Karpas-422 (cell line): ENCODE data around the gene AFG3L2. TPM values are rescaled to one million over a fixed set of nuclear protein-coding genes. Genes with fewer than 3 reads are reported as not detected.

ENCODE experiments used
- DNase-seq: peaks from one replicate; pipeline ENCODE4 v3.0.0-alpha.2; 2015
- H2AFZ ChIP-seq: fragments of 200-600 bp; sonication (generic); 2 replicates; pipeline ENCODE4 v1.6.1; 2014; ENCODE audit warnings: antibody characterized with exemption, low read length, mixed read lengths
- H3K27ac ChIP-seq: fragments of 200-600 bp; sonication (generic); 2 replicates; pipeline ENCODE4 v1.5.1; 2014; ENCODE audit warnings: mild to moderate bottlenecking, low read length, moderate library complexity
- H3K27me3 ChIP-seq: fragments of 200-600 bp; sonication (generic); 2 replicates; pipeline ENCODE4 v1.6.1; 2014; ENCODE audit warnings: low read length, mixed read lengths
- H3K36me3 ChIP-seq: fragments of 200-600 bp; sonication (generic); 2 replicates; pipeline ENCODE4 v1.6.1; 2014; ENCODE audit warnings: low read length, mixed read lengths; ENCODE audit not compliant: insufficient read depth
- H3K4me1 ChIP-seq: fragments of 200-600 bp; sonication (generic); 2 replicates; pipeline ENCODE4 v1.6.1; 2014; ENCODE audit warnings: mild to moderate bottlenecking, low read length, mixed read lengths
- H3K4me2 ChIP-seq: fragments of 200-600 bp; sonication (generic); 2 replicates; pipeline ENCODE4 v1.6.1; 2014; ENCODE audit warnings: low read length, low read depth, mild to moderate bottlenecking; ENCODE audit not compliant: poor library complexity, severe bottlenecking
- H3K4me3 ChIP-seq: fragments of 200-600 bp; sonication (generic); 2 replicates; pipeline ENCODE4 v1.5.1; 2014; ENCODE audit warnings: mild to moderate bottlenecking, antibody characterized with exemption, low read length, mixed read lengths
- H3K79me2 ChIP-seq: fragments of 200-600 bp; sonication (generic); 2 replicates; pipeline ENCODE4 v1.6.1; 2014; ENCODE audit warnings: mild to moderate bottlenecking, low read length, mixed read lengths
- H3K9ac ChIP-seq: fragments of 200-600 bp; sonication (generic); 2 replicates; pipeline ENCODE4 v1.6.0; 2014; ENCODE audit warnings: low read length
- H3K9me2 ChIP-seq: fragments of 200-600 bp; sonication (generic), shearing (Covaris generic); replicated peaks from 2 replicates; pipeline ENCODE4 v1.6.0; 2014; ENCODE audit warnings: mild to moderate bottlenecking, low read length, moderate library complexity; ENCODE audit not compliant: insufficient read depth
- H3K9me3 ChIP-seq: fragments of 300-700, 200-600 bp; sonication (generic); 2 replicates; pipeline ENCODE4 v1.6.1; 2014; ENCODE audit warnings: low read length, mixed read lengths
- H4K20me1 ChIP-seq: fragments of 200-600 bp; sonication (generic); 2 replicates; pipeline ENCODE4 v1.6.1; 2014; ENCODE audit warnings: mild to moderate bottlenecking, antibody characterized with exemption, low read length, low read depth; ENCODE audit not compliant: insufficient read depth
- total RNA-seq: library from RNA; depleted of rRNA; stranded (reverse); fragments of >200 nt; shearing (Covaris generic); gene quantifications from 2 replicates; pipeline ENCODE4 v1.2.3, GENCODE V29; 2014; ENCODE audit warnings: low replicate concordance

The AFG3L2 gene
- total RNA-seq, 1 experiment from 2014 or later: 34.2 TPM

DNA sequence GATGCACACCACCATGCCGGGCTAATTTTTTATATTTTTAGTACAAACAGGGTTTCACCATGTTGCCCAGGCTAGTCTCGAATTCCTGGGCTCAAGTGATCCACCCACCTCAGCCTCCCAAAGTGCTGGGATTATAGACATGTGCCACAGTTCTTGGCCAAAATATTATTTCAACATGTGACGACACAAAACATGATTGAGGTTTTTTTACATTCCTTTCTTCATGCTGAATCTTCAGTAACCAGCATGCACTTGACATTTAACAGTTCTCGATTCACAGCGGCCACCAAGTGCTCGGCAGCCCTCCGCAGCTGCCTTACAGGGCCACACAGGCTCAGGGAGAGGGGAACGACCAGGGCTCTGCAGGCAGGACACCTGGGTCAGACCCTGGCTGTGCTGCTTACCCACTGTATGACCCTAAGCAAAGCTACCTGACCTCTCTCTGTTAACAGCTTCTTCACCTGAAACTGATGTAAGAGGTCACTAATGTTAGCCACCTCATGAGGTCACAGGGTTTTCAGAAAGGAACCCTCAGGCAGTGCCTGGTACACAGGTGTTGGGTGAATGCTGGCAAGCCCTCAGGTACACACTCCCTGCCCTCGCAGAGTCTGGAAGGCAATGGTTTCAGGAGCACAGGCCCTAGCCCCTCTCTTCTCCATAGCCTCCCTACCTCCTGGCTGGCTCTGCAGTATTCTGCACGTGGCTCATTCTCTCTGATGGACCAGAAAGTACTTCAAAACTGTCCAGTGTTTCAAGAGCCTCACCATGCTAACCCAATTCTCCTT is 43.3 kb downstream of the AFG3L2 start:
- Histone ChIP-seq H3K27me3 (no peaks in the 10 kb centered on the region), H3K9me3 (no peaks in the 10 kb centered on the region), H3K4me1 (peaks cover 8% of the 10 kb centered on the region), H3K4me2 (no peak overlapping the region), H3K79me2 (peaks cover 9% of the 10 kb centered on the region; the same call in 1 of the 2 replicates), H2AFZ (no peak overlapping the region), H3K4me3 (no peak overlapping the region), H3K9me2 (no peaks in the 10 kb centered on the region), H3K27ac (no peak overlapping the region), H3K9ac (no peak overlapping the region), H4K20me1 (no peaks in the 10 kb centered on the region), H3K36me3 (peaks cover 21% of the 10 kb centered on the region; the same call in 1 of the 2 replicates)
- no peak for DNase-seq

DNA sequence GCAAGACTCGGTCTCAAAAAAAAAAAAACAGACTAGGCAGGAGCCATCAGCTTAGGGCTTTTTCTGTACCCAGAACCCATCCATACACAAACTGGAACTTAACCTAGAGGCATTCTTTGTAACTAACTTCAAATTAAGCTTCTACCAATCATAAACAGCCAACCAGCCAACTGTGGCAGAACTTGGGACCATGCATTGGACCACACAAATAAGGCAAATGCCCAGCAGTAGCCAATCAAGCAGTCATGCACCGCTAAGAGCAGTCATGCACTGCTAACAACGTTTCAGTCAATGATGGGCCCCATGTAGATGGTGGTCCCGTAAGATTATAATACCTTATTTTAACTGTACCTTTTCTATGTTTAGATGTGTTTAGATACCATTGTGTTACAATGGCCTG is 46.3 kb downstream of the AFG3L2 start:
- Histone ChIP-seq H2AFZ (no peak overlapping the region), H3K4me2 (no peak overlapping the region), H4K20me1 (peaks cover 9% of the 10 kb centered on the region; the same call in 1 of the 2 replicates), H3K4me3 (no peak overlapping the region), H3K27me3 (no peaks in the 10 kb centered on the region), H3K9me3 (no peaks in the 10 kb centered on the region), H3K9me2 (no peaks in the 10 kb centered on the region), H3K27ac (no peak overlapping the region), H3K36me3 (peaks cover 35% of the 10 kb centered on the region; the same call in 1 of the 2 replicates), H3K4me1 (peaks cover 15% of the 10 kb centered on the region), H3K79me2 (peaks cover 12% of the 10 kb centered on the region; the same call in 1 of the 2 replicates), H3K9ac (no peak overlapping the region)
- no peak for DNase-seq

DNA sequence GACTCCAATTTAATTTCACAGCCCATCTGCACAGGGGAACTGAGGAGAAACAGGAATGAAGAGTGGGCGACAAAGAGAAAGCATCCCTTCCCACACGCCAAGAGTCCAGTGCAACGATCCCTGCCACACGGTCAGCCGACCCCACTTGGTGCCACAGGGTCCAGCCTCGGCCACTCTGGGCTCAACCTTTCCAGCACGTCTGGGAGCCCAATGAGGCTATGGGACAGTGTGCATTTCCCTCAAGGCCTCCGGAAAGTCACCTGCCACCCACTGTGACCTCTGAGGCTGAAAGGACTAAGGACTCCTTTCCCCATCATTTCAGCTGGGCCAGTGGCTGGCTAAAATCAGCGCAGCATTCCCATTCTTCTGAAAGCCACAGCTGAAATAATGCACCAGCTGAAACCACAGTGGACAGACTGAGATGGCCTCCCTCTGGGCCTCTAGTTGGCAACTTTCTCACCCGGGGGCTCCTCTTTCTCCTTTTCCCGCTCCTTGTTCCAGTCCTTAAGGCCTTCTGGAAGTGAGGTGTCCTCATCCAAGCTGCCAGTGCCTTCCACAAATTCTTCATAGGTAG is 47.8 kb downstream of the AFG3L2 start:
- peaks cover 12% of the 10 kb centered on the region; the same call in 1 of the 2 replicates for H3K79me2 ChIP-seq
- no peak overlapping the region for H3K9ac ChIP-seq
- DNase-seq: no peak
- H3K9me3 ChIP-seq: no peaks in the 10 kb centered on the region
- H3K4me3 ChIP-seq: no peak overlapping the region
- no peaks in the 10 kb centered on the region for H3K27me3 ChIP-seq
- peaks cover 30% of the 10 kb centered on the region; the same call in 1 of the 2 replicates for H3K36me3 ChIP-seq
- H3K4me1 ChIP-seq: peaks cover 15% of the 10 kb centered on the region
- H3K27ac ChIP-seq: no peak overlapping the region
- no peak overlapping the region for H2AFZ ChIP-seq
- H3K4me2 ChIP-seq: no peak overlapping the region
- H4K20me1 ChIP-seq: peaks cover 9% of the 10 kb centered on the region; the same call in 1 of the 2 replicates
- no peaks in the 10 kb centered on the region for H3K9me2 ChIP-seq

DNA sequence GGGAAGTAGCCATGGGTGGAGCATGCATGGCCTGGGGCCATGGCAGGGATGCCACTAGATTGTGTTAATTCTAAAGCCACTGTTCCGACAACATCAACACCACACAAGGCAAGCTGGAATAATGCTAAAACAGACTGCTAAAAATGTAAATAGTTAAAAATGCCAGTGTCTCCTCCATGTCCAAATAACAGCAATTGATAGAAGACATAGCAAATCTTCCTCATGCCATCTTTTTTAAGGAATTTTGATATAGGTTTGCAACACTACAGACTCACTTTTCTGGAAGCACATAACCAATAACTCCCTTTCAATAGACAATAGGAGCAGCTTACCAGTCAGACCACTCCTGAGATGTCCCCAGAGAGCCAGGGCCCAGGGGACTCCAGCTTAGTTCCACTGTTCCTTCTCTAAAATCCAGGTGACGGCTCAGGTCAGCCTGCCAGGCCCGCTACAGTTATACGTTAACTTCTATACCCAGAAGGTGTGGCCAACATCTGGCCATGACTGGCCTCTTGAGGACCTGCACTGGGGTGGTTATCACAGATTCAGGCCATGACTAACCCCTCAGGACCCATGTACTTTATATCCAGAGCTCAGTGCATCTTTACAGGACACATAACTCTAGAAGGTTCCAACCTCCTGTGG is 48.7 kb downstream of the AFG3L2 start:
- Histone ChIP-seq H2AFZ (no peak overlapping the region), H3K27me3 (no peaks in the 10 kb centered on the region), H3K4me2 (no peak overlapping the region), H3K9ac (no peak overlapping the region), H3K9me3 (no peaks in the 10 kb centered on the region), H4K20me1 (peaks cover 9% of the 10 kb centered on the region; the same call in 1 of the 2 replicates), H3K36me3 (peaks cover 27% of the 10 kb centered on the region; the same call in 1 of the 2 replicates), H3K79me2 (peaks cover 8% of the 10 kb centered on the region; the same call in 1 of the 2 replicates), H3K9me2 (no peaks in the 10 kb centered on the region), H3K4me1 (peaks cover 15% of the 10 kb centered on the region), H3K27ac (no peak overlapping the region), H3K4me3 (no peak overlapping the region)
- peak; percentile 63 for DNase-seq

DNA sequence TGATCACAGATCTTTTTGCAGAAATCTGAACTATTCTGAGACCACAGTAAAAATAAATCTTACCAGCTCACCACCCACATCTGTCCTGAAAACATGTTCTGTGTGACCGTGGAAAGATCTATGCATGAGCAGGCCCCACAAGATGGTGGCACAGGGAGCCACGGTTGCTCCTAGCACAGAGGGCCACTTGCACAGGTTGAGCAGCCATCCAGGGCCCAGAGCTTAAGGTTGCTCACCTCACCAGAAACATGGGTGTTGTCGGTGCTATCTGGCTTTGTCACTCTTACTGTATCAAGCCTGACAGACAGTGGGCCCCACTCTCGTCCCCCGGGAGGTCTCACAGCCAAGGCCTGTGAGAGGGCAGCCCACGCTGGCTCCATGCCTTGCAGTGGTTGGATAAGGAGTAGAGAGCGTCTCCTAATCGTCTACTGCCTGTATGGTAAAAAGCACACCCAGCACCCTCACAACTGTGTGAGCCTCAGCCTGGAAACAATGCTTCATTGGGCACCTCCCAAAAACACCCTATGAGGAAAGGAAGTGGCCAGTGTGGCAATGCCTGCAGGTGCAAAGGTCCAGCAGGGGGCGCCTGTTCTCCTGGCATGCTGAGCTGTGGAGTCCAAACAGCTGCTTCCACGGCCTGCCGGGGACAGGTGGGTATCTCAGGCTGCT is 49.4 kb downstream of the AFG3L2 start:
- H3K9me2 ChIP-seq: no peaks in the 10 kb centered on the region
- H4K20me1 ChIP-seq: peaks cover 9% of the 10 kb centered on the region; the same call in 1 of the 2 replicates
- no peak overlapping the region for H3K9ac ChIP-seq
- H3K9me3 ChIP-seq: no peaks in the 10 kb centered on the region
- H3K27ac ChIP-seq: no peak overlapping the region
- H3K79me2 ChIP-seq: peaks cover 8% of the 10 kb centered on the region; the same call in 1 of the 2 replicates
- peaks cover 15% of the 10 kb centered on the region for H3K4me1 ChIP-seq
- H3K27me3 ChIP-seq: no peaks in the 10 kb centered on the region
- no peak overlapping the region for H2AFZ ChIP-seq
- H3K4me2 ChIP-seq: no peak overlapping the region
- peaks cover 27% of the 10 kb centered on the region; the same call in 1 of the 2 replicates for H3K36me3 ChIP-seq
- H3K4me3 ChIP-seq: no peak overlapping the region
- peak; percentile 90 for DNase-seq

DNA sequence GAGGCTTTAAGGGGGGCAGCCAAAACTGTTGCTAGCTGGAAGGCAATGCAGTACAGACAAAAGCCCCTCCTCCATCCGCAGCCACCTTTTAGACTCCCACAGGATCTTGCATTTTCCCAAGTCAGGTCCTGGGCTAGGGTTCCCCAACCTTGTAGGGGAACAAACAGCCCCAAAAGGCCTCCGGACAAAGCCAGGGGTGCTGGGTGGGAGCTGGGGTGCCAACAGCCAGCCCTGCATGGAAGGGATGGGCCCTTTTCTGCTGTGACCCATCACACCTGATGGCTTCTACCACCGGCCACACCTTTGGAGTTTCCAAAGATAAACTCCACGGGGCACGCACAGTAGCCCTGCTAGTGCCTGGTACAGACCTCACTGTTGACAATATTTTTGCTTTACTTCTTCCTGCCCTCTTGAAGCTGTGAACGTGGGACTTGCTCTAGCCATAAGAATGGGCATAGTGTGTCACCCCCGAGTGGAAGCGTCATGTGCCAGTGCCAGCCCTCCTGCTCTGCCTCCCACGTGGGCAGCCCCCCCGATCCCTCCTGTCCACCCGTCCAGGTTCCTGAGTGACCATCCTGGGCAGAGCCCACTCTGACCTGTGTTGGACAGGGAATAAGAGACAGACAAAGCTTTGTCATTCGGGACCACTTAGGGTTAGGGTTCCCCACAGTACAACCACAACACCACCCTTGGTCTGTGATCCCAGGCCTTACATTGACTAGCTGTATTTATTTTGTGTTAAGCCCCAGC is 50.1 kb downstream of the AFG3L2 start:
- no peaks in the 10 kb centered on the region for H3K9me2 ChIP-seq
- peaks cover 27% of the 10 kb centered on the region; the same call in 1 of the 2 replicates for H3K36me3 ChIP-seq

DNA sequence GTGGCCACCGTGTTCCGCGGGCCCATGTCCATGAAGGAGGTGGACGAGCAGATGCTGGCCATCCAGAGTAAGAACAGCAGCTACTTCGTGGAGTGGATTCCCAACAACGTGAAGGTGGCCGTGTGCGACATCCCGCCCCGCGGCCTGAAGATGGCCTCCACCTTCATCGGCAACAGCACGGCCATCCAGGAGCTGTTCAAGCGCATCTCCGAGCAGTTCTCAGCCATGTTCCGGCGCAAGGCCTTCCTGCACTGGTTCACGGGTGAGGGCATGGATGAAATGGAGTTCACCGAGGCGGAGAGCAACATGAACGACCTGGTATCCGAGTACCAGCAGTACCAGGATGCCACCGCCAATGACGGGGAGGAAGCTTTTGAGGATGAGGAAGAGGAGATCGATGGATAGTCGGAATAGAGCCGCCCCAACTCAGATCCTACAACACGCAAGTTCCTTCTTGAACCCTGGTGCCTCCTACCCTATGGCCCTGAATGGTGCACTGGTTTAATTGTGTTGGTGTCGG is 51.2 kb downstream of the AFG3L2 start:
- DNase-seq: no peak
- Histone ChIP-seq H3K9me2 (no peaks in the 10 kb centered on the region), H3K79me2 (peaks cover 4% of the 10 kb centered on the region; the same call in 1 of the 2 replicates), H3K36me3 (peaks cover 27% of the 10 kb centered on the region; the same call in 1 of the 2 replicates), H3K4me1 (peaks cover 15% of the 10 kb centered on the region), H2AFZ (no peak overlapping the region), H3K9me3 (no peaks in the 10 kb centered on the region), H3K4me2 (no peak overlapping the region), H3K9ac (no peak overlapping the region), H4K20me1 (peaks cover 12% of the 10 kb centered on the region; the same call in 1 of the 2 replicates), H3K27ac (no peak overlapping the region), H3K4me3 (no peak overlapping the region), H3K27me3 (no peaks in the 10 kb centered on the region)

More for the DNA sequence above, 50.1 kb downstream of the AFG3L2 start:
- Histone ChIP-seq H3K79me2 (peaks cover 8% of the 10 kb centered on the region; the same call in 1 of the 2 replicates), H3K4me2 (no peak overlapping the region), H4K20me1 (peaks cover 9% of the 10 kb centered on the region; the same call in 1 of the 2 replicates), H3K4me3 (no peak overlapping the region), H3K9me3 (no peaks in the 10 kb centered on the region), H3K4me1 (peaks cover 15% of the 10 kb centered on the region), H3K27me3 (no peaks in the 10 kb centered on the region), H3K27ac (no peak overlapping the region), H3K9ac (no peak overlapping the region), H2AFZ (no peak overlapping the region)
- DNase-seq: no peak
